ENCODE results near the gene ZNF169.
"Not testable (repeated sequence)": the region's sequence is repeated elsewhere in the genome, so short reads cannot be mapped to it uniquely, and the experiment has no call there.

- not testable (repeated sequence) for TF ChIP-seq CTCF (IDR thresholded peaks at IDR 0.05; ENCODE audit: insufficient read depth, low read length); REST (IDR thresholded peaks at IDR 0.05; ENCODE audit: insufficient replicate concordance, low read depth); POLR2AphosphoS5 (IDR thresholded peaks at IDR 0.05; ENCODE audit: low read depth)
Observed at GRCh38 chr9:94339657-94340056, 80.6 kb downstream of the ZNF169 start.
